HepG2 (cell line): ENCODE data around the gene NDUFB10. TPM values are rescaled to one million over a fixed set of nuclear protein-coding genes. Genes with fewer than 3 reads are reported as not detected.
A peak's percentile ranks its signal among the peaks of the same experiment; 100 is the strongest.

Source experiments
- DPF2 ChIP-seq: sonication (generic); formaldehyde crosslinking; IDR thresholded peaks from 2 replicates; pipeline ENCODE4 v1.4.0; 2020; ENCODE audit warnings: mild to moderate bottlenecking, low read depth, missing genetic modification reagents, borderline replicate concordance
- EZH2 ChIP-seq: conservative IDR thresholded peaks from 2 replicates; pipeline ENCODE4 v1.6.1; 2012; ENCODE audit warnings: mild to moderate bottlenecking, low read depth, low read length, moderate library complexity
- FOXP4 ChIP-seq: sonication (generic); formaldehyde crosslinking; IDR thresholded peaks from 2 replicates; pipeline ENCODE4 v1.4.0; 2020; ENCODE audit warnings: missing genetic modification reagents
- GRHL1 ChIP-seq: sonication (generic); formaldehyde crosslinking; conservative IDR thresholded peaks from 2 replicates; pipeline ENCODE4 v1.8.0; 2022; ENCODE audit warnings: missing genetic modification reagents
- HMG20A ChIP-seq: IDR thresholded peaks from 2 replicates; pipeline ENCODE4 v1.6.1; 2016; ENCODE audit warnings: borderline replicate concordance
- NFAT5 ChIP-seq: sonication (generic); formaldehyde crosslinking; IDR thresholded peaks from 2 replicates; pipeline ENCODE4 v1.4.0; 2020; ENCODE audit warnings: missing genetic modification reagents
- PBX3 ChIP-seq: sonication (generic); formaldehyde crosslinking; IDR thresholded peaks from 2 replicates; pipeline ENCODE4 v1.8.1; 2023; ENCODE audit warnings: missing genetic modification reagents, inconsistent platforms, borderline replicate concordance
- PRMT3 ChIP-seq: sonication (generic); formaldehyde crosslinking; IDR thresholded peaks from 2 replicates; pipeline ENCODE4 v1.8.1; 2022; ENCODE audit warnings: low read depth, mild to moderate bottlenecking, moderate library complexity, missing genetic modification reagents, borderline replicate concordance
- REL ChIP-seq: sonication (generic); formaldehyde crosslinking; conservative IDR thresholded peaks from 2 replicates; pipeline ENCODE4 v1.8.0; 2022; ENCODE audit warnings: mild to moderate bottlenecking, missing genetic modification reagents, moderate library complexity
- RFXANK ChIP-seq: IDR thresholded peaks from 2 replicates; pipeline ENCODE4 v1.6.1; 2016
- SALL2 ChIP-seq: sonication (generic); formaldehyde crosslinking; IDR thresholded peaks from 2 replicates; pipeline ENCODE4 v1.8.1; 2023; ENCODE audit warnings: mild to moderate bottlenecking, missing genetic modification reagents, inconsistent platforms
- SAP130 ChIP-seq: IDR thresholded peaks from 2 replicates; pipeline ENCODE4 v1.6.1; 2016; ENCODE audit warnings: low read depth
- SNAI1 ChIP-seq: sonication (generic); formaldehyde crosslinking; IDR thresholded peaks from 2 replicates; pipeline ENCODE4 v1.5.0; 2020; ENCODE audit warnings: mild to moderate bottlenecking, missing genetic modification reagents, borderline replicate concordance
- ZNF256 ChIP-seq: sonication (generic); formaldehyde crosslinking; conservative IDR thresholded peaks from 2 replicates; pipeline ENCODE4 v1.4.0; 2020; ENCODE audit warnings: missing genetic modification reagents
- polyA plus RNA-seq, 8 experiments: library from polyadenylated mRNA; depleted of rRNA in 3 of 8; stranded (reverse) in 7 of 8; unstranded in 1 of 8; fragments of >200 nt; fragmentation: Illumina TruSeq in 4 of 8; extraction: Trizol in 4 of 8; gene quantifications; 2 replicates each; pipeline versions ENCODE4 v1.2.1 to v1.2.3, GENCODE V29; 2011 to 2016; ENCODE audit warnings: low read depth in 4 of 8, missing spikeins in 1 of 8, mixed read lengths in 1 of 8; ENCODE audit not compliant: insufficient read depth in 1 of 8
- total RNA-seq, 5 experiments: library from RNA; depleted of rRNA; stranded (reverse); fragments of >200 nt; fragmentation: Illumina TruSeq; extraction: Trizol; gene quantifications; 2 replicates each; pipeline ENCODE4 v1.2.3, GENCODE V29; 2016; ENCODE audit warnings: low read depth in 1 of 5

Gene NDUFB10
- total and polyA plus RNA-seq, 2 of the 13 experiments (the other 11 are each of a cell fraction or from before 2014, with no cell fraction given), result 68.6 to 157 TPM

- TF ChIP-seq PBX3 (CRISPR knock-in tag) (no peak), SALL2 (CRISPR knock-in tag) (0 out of 2 replicates have a peak, but pooled peaks have one; percentile 45), GRHL1 (CRISPR knock-in tag) (no peak), PRMT3 (CRISPR knock-in tag) (no peak), FOXP4 (CRISPR knock-in tag) (no peak), NFAT5 (CRISPR knock-in tag) (no peak), RFXANK (CRISPR knock-in tag) (no peak), HMG20A (CRISPR knock-in tag) (no peak), SNAI1 (CRISPR knock-in tag) (0 out of 2 replicates have a peak, but pooled peaks have one; percentile 77), SAP130 (CRISPR knock-in tag) (peak; percentile 96), ZNF256 (CRISPR knock-in tag) (no peak), REL (CRISPR knock-in tag) (no peak), DPF2 (CRISPR knock-in tag) (no peak), EZH2 (no peak)
These were observed 16.3 kb upstream of the NDUFB10 start, which contains the start of gene MSRB1 (continued) for GRCh38 chr16:1942810-1943726.
